Liver (tissue), 9 donors: ENCODE measurements around the gene PRKCH. TPM values are rescaled to one million over a fixed set of nuclear protein-coding genes. Genes with fewer than 3 reads are reported as not detected.

ENCODE experiments used
- DNase-seq: peaks from one replicate; pipeline ENCODE4 v3.0.0-alpha.2; 2017; ENCODE audit warnings: low spot score
- H3K27ac ChIP-seq, 2 donors: one replicate each; pipeline ENCODE4 v1.7.0; 2013; ENCODE audit warnings: inconsistent platforms in 2 of 2, low read length in 2 of 2, control low read depth in 1 of 2, low read depth in 1 of 2, mild to moderate bottlenecking in 1 of 2
- H3K27me3 ChIP-seq, 4 donors: one replicate each; pipeline versions ENCODE4 v1.6.1 to v1.7.0; 2013; ENCODE audit warnings: low read length in 3 of 4, inconsistent platforms in 1 of 4, mild to moderate bottlenecking in 1 of 4, moderate library complexity in 1 of 4; ENCODE audit not compliant: control insufficient read depth in 4 of 4, insufficient read depth in 4 of 4
- H3K36me3 ChIP-seq, 4 donors: one replicate each; pipeline versions ENCODE4 v1.6.1 to v1.7.0; 2013; ENCODE audit warnings: low read length in 3 of 4, mild to moderate bottlenecking in 3 of 4, low read depth in 1 of 4, moderate library complexity in 1 of 4; ENCODE audit not compliant: control insufficient read depth in 4 of 4, insufficient read depth in 3 of 4
- H3K4me1 ChIP-seq, 4 donors: one replicate each; pipeline versions ENCODE4 v1.6.1 to v1.7.0; 2013; ENCODE audit warnings: low read length in 3 of 4, mild to moderate bottlenecking in 3 of 4, moderate library complexity in 1 of 4; ENCODE audit not compliant: control insufficient read depth in 4 of 4, insufficient read depth in 4 of 4
- H3K4me3 ChIP-seq, 3 donors: one replicate each; pipeline versions ENCODE4 v1.6.1 to v1.7.0; 2013; ENCODE audit warnings: low read length in 3 of 3, control low read depth in 1 of 3, low read depth in 1 of 3, mild to moderate bottlenecking in 1 of 3
- H3K9ac ChIP-seq, 2 donors: one replicate each; pipeline ENCODE4 v1.7.0; 2013; ENCODE audit warnings: low read length in 2 of 2, mild to moderate bottlenecking in 2 of 2, moderate library complexity in 2 of 2, control low read depth in 1 of 2, low read depth in 1 of 2
- H3K9me3 ChIP-seq, 4 donors: one replicate each; pipeline versions ENCODE4 v1.6.1 to v1.7.0; 2013; ENCODE audit warnings: low read length in 3 of 4; ENCODE audit not compliant: control insufficient read depth in 4 of 4
- CTCF ChIP-seq: fragments of 150-350 bp; IDR thresholded peaks from 2 replicates; pipeline ENCODE4 v1.5.1; 2017; ENCODE audit warnings: improper control_type of control experiment, low read depth, low read length; ENCODE audit not compliant: missing input control
- EGR1 ChIP-seq, 2 donors: IDR thresholded peaks; 2 replicates each; pipeline ENCODE4 v1.6.1; 2016 to 2018; ENCODE audit warnings: antibody characterized with exemption in 2 of 2, low read depth in 2 of 2
- FOXA1 ChIP-seq: IDR thresholded peaks from 2 replicates; pipeline ENCODE4 v1.6.1; 2016; ENCODE audit warnings: antibody characterized with exemption
- FOXA2 ChIP-seq: IDR thresholded peaks from 2 replicates; pipeline ENCODE4 v1.6.1; 2016; ENCODE audit warnings: antibody characterized with exemption
- GABPA ChIP-seq, 2 donors: IDR thresholded peaks in 1 of 2; conservative IDR thresholded peaks in 1 of 2; 2 replicates each; pipeline ENCODE4 v1.6.1; 2016; ENCODE audit warnings: antibody characterized with exemption in 2 of 2, mild to moderate bottlenecking in 1 of 2, moderate library complexity in 1 of 2
- HNF4A ChIP-seq, 2 donors: conservative IDR thresholded peaks; 2 replicates each; pipeline ENCODE4 v1.6.1; 2016; ENCODE audit warnings: antibody characterized with exemption in 2 of 2, mild to moderate bottlenecking in 2 of 2
- HNF4G ChIP-seq: IDR thresholded peaks from 2 replicates; pipeline ENCODE4 v1.6.1; 2016; ENCODE audit warnings: antibody characterized with exemption
- JUND ChIP-seq, 2 donors: IDR thresholded peaks; 2 replicates each; pipeline ENCODE4 v1.6.1; 2016; ENCODE audit warnings: antibody characterized with exemption in 2 of 2
- MAX ChIP-seq: IDR thresholded peaks from 2 replicates; pipeline ENCODE4 v1.6.1; 2016; ENCODE audit warnings: antibody characterized with exemption
- NR2F2 ChIP-seq: IDR thresholded peaks from 2 replicates; pipeline ENCODE4 v1.6.1; 2016; ENCODE audit warnings: antibody characterized with exemption
- RAD21 ChIP-seq, 2 donors: IDR thresholded peaks; 2 replicates each; pipeline ENCODE4 v1.6.1; 2016; ENCODE audit warnings: antibody characterized with exemption in 2 of 2, mild to moderate bottlenecking in 2 of 2
- RXRA ChIP-seq, 2 donors: IDR thresholded peaks; 2 replicates each; pipeline ENCODE4 v1.6.1; 2017 to 2018; ENCODE audit warnings: antibody characterized with exemption in 2 of 2, mild to moderate bottlenecking in 1 of 2
- SP1 ChIP-seq: IDR thresholded peaks from 2 replicates; pipeline ENCODE4 v1.6.1; 2018; ENCODE audit warnings: antibody characterized with exemption, mild to moderate bottlenecking
- TAF1 ChIP-seq: conservative IDR thresholded peaks from 2 replicates; pipeline ENCODE4 v1.6.1; 2016; ENCODE audit warnings: antibody characterized with exemption, mild to moderate bottlenecking
- YY1 ChIP-seq: IDR thresholded peaks from 2 replicates; pipeline ENCODE4 v1.6.1; 2016; ENCODE audit warnings: antibody characterized with exemption, mild to moderate bottlenecking
- ZBTB33 ChIP-seq: IDR thresholded peaks from 2 replicates; pipeline ENCODE4 v1.6.1; 2016; ENCODE audit warnings: antibody characterized with exemption
- WGBS: extraction: QIAGEN DNeasy Blood & Tissue Kit; methylation state at CpG from one replicate; pipeline ENCODE4 v1.1.7; 2013; 5-methylcytosine and 5-hydroxymethylcytosine counted together
- polyA plus RNA-seq, 2 donors: library from polyadenylated mRNA; stranded (reverse) in 1 of 2; unstranded in 1 of 2; fragments of 200-250 nt in 1 of 2; fragments of >200 nt in 1 of 2; fragmentation: Nextera tagmentation in 1 of 2; extraction: Ambion mirVana in 1 of 2; gene quantifications; one replicate each; pipeline versions ENCODE4 v1.2.1 to v1.2.3, GENCODE V29; 2013 to 2015
- total RNA-seq, 2 donors: library from RNA; depleted of rRNA; stranded (reverse); fragments of >200 nt; gene quantifications; one replicate each; pipeline ENCODE4 v1.2.3, GENCODE V29; 2014
- TF ChIP-seq, protein P1 (sequence below): IDR thresholded peaks from 2 replicates; pipeline ENCODE4 v1.6.1; 2016; ENCODE audit warnings: antibody characterized with exemption, mild to moderate bottlenecking
- donor health status: healthy.
- donor health status: healthy.
- donor health status: healthy.
- donor health status: healthy.
- donor health status: healthy.

PRKCH gene
- total and polyA plus RNA-seq, 4 donors: 3.9 to 13.7 (median 7.0) TPM

DNA sequence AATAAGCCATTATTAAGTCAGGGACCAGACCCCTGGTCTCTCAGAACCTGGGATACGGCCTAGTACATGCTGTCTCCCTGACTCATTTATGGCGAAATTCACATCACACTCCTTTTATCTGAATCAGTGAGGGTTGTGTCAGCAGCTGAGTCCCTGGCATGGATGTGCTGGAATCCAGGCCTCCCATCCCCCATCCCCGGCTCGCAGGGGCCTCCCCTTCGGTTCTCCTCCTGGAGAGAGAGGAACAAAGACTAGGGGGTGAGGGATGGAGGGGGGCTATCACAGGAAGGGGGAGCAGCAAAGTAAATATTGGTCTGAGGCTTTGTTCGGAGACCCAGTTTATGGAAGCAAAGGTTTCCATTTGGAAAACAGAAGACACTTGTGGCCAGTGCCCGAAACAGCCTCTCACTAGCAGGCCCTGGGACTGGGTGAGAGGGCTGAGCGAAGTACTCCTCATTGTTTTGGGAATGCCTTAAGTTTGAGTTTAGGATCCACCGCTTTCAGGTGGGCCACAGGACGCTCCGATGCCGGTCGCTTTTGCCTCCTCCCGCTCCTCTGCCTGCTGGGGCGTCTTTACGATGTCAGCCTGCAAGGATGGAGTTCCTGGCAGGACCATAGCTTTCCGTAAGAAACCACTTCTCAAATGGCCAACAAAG lies 145.0 kb downstream of the PRKCH start:
- Histone ChIP-seq H3K4me1 (no peaks in the 10 kb centered on the region), H3K27ac (no peak overlapping the region), H3K36me3 (peaks cover 0 to 2% (median 0%) of the 10 kb centered on the region in 4 donors), H3K4me3 (no peak overlapping the region), H3K9ac (no peak overlapping the region), H3K27me3 (no peaks in the 10 kb centered on the region), H3K9me3 (no peaks in the 10 kb centered on the region)
- no peak for DNase-seq
- TF ChIP-seq SP1 (peak; percentile 18), HNF4G (no peak), JUND (IDR thresholded peaks at IDR 0.05) (peak; percentile 32 to 52), EGR1 (IDR thresholded peaks at IDR 0.05; ENCODE audit: low read depth in 2 of 2) (no peak), NR2F2 (peak; percentile 13)
- WGBS: 85% methylated on average over 17 of the region's 17 CpGs

DNA sequence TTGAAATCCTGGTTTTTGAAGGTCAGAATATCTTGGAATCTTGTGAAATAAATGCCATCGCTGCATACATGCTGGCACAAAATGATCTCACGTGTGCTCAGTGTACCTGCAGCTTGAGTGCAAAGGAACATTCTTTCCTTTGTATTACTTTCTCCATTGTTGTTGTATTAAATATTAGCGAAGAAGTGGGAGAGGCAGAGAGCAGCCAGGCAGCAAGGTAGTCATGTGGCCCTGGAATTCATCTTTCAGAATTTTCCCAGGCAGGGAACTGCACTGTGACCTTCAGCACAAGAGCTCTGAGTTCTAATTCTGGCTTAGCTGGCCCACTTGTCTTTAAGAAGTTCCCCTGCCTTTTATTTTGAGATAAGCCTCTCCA lies 145.5 kb downstream of the PRKCH start:
- no peaks in the 10 kb centered on the region for H3K9me3 ChIP-seq
- H3K9ac ChIP-seq: no peak overlapping the region
- H3K27me3 ChIP-seq: no peaks in the 10 kb centered on the region
- DNase-seq: no peak
- H3K4me1 ChIP-seq: no peaks in the 10 kb centered on the region
- WGBS: 97% methylated on average over 3 of the region's 3 CpGs
- H3K4me3 ChIP-seq: no peak overlapping the region
- peaks cover 0 to 2% (median 0%) of the 10 kb centered on the region in 4 donors for H3K36me3 ChIP-seq
- H3K27ac ChIP-seq: no peak overlapping the region
- TF ChIP-seq YY1 (no peak), HNF4A (conservative IDR thresholded peaks at IDR 0.05) (no peak), HNF4G (no peak), ZBTB33 (no peak), GABPA (IDR thresholded peaks at IDR 0.05 in 1 of 2, conservative IDR thresholded peaks at IDR 0.05 in 1 of 2) (no peak), FOXA1 (no peak), MAX (no peak), TAF1 (no peak)
- TF ChIP-seq, protein P1, sequence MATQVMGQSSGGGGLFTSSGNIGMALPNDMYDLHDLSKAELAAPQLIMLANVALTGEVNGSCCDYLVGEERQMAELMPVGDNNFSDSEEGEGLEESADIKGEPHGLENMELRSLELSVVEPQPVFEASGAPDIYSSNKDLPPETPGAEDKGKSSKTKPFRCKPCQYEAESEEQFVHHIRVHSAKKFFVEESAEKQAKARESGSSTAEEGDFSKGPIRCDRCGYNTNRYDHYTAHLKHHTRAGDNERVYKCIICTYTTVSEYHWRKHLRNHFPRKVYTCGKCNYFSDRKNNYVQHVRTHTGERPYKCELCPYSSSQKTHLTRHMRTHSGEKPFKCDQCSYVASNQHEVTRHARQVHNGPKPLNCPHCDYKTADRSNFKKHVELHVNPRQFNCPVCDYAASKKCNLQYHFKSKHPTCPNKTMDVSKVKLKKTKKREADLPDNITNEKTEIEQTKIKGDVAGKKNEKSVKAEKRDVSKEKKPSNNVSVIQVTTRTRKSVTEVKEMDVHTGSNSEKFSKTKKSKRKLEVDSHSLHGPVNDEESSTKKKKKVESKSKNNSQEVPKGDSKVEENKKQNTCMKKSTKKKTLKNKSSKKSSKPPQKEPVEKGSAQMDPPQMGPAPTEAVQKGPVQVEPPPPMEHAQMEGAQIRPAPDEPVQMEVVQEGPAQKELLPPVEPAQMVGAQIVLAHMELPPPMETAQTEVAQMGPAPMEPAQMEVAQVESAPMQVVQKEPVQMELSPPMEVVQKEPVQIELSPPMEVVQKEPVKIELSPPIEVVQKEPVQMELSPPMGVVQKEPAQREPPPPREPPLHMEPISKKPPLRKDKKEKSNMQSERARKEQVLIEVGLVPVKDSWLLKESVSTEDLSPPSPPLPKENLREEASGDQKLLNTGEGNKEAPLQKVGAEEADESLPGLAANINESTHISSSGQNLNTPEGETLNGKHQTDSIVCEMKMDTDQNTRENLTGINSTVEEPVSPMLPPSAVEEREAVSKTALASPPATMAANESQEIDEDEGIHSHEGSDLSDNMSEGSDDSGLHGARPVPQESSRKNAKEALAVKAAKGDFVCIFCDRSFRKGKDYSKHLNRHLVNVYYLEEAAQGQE: no peak

DNA sequence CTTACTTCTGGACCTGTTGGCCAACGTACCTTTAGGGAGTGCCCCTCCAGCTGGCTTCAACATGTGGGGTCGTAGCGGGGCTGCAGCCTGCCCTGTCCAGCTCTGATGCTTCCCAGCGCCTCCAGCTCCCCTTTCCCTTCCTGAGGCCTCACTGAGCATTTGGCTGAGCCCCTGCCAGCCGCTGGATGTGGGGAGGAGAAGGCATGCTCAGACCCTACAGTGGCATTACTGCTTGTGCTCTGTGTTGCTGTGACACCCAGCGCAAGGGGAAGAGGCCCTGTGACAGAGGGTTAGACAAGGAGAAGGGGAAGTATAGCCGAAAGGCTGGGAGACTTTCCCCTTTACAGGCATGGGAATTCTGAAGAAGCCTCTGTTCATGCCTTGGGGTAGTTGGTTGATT lies 145.9 kb downstream of the PRKCH start:
- no peak for TF ChIP-seq YY1
- no peak for TF ChIP-seq RXRA (IDR thresholded peaks at IDR 0.05)
- no peak for TF ChIP-seq TAF1
- TF ChIP-seq GABPA (IDR thresholded peaks at IDR 0.05 in 1 of 2, conservative IDR thresholded peaks at IDR 0.05 in 1 of 2): no peak
- no peak for TF ChIP-seq SP1
- no peak for TF ChIP-seq RAD21 (IDR thresholded peaks at IDR 0.05)
- TF ChIP-seq FOXA2: no peak
- no peak for TF ChIP-seq MAX
- TF ChIP-seq EGR1 (IDR thresholded peaks at IDR 0.05; ENCODE audit: low read depth in 2 of 2): no peak
- TF ChIP-seq HNF4A (conservative IDR thresholded peaks at IDR 0.05): no peak
- no peak for TF ChIP-seq JUND (IDR thresholded peaks at IDR 0.05)
- no peak for TF ChIP-seq CTCF
- no peaks in the 10 kb centered on the region for H3K9me3 ChIP-seq
- H3K9ac ChIP-seq: no peak overlapping the region
- H3K27ac ChIP-seq: no peak overlapping the region
- peaks cover 0 to 2% (median 0%) of the 10 kb centered on the region in 4 donors for H3K36me3 ChIP-seq
- no peaks in the 10 kb centered on the region for H3K4me1 ChIP-seq
- no peaks in the 10 kb centered on the region for H3K27me3 ChIP-seq
- no peak for DNase-seq
- no peak overlapping the region for H3K4me3 ChIP-seq
- 91% methylated on average over 7 of the region's 7 CpGs for WGBS
